ENCODE results near the gene S100P. TPM values are rescaled to one million over a fixed set of nuclear protein-coding genes. Genes with fewer than 3 reads are reported as not detected.
A peak's percentile ranks its signal among the peaks of the same experiment; 100 is the strongest.

S100P gene
- polyA plus RNA-seq, 3 donors from 2014 or later: 1.5 TPM; not detected in 2

DNA sequence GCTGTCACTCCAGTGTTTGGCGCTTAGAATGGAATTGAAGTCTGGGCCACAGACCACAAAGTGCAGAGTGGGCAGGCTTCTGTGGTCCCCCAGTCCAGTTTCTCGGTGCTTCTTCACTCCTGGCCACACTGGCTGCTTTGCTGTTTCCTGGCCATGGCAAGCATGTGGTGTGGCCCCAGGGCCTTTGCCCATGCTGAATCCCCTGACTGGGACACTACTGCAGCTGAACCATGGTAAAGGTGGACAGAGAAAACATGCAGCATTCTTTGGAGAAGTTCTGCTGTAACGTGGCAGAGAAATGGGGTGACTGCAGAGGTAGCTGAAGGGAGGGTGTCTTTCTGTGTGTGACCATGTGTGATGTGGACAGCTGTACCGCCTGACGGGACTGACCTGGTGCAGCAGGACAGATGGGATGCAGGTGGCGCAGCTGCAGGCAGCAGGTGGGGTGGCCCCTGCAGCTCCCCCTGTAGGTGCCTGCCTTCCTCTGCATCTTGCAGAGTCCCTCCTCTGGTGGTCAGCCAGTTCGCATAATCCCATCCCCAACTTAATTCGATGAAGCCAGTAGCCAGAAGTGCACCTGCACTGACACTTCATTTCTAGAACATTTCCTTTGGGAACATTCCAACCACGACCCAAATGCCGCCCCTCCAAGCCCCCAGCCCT lies 13.2 kb upstream of the S100P start:
- peak overlapping the region in 5 of 6 donors; percentile 30 to 66 (median 40) for H3K27ac Mint-ChIP-seq
- no peak overlapping the region for H3K4me3 Mint-ChIP-seq
- H3K9me3 Mint-ChIP-seq: no peaks in the 10 kb centered on the region
- peaks cover 54 to 66% of the 10 kb centered on the region in 2 donors for H3K4me1 Mint-ChIP-seq
- DNase-seq: no peak
- H3K27me3 Mint-ChIP-seq (ENCODE audit: low read depth in 3 of 3): peaks cover 0 to 3% (median 0%) of the 10 kb centered on the region in 3 donors
- H3K36me3 Mint-ChIP-seq: peaks cover 13 to 29% (median 14%) of the 10 kb centered on the region in 3 donors

DNA sequence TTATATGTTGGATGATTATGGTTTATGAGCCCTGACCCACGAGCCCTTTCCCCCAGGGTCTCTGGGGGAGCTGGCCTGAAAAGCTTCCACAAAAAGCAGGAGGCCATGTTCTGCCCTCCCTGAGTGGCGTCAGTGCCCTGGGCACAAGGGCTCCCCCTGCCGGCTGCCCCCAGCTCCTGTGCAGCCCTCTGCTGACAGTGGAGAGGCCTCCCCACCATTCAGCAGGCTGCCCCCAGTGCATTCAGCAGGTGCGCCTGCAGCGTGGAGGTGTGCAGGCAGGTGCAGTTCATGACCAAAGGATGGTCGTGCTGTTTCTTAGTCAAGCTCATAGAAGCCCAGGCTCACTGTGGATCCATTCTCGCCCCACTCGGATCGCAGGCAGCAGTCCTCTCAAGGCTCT lies 12.5 kb upstream of the S100P start:
- no peak for DNase-seq
- Mint-ChIP-seq H3K27ac (peak overlapping the region in 2 of 6 donors; percentile 40 to 43), H3K4me1 (peaks cover 52 to 65% of the 10 kb centered on the region in 2 donors)

DNA sequence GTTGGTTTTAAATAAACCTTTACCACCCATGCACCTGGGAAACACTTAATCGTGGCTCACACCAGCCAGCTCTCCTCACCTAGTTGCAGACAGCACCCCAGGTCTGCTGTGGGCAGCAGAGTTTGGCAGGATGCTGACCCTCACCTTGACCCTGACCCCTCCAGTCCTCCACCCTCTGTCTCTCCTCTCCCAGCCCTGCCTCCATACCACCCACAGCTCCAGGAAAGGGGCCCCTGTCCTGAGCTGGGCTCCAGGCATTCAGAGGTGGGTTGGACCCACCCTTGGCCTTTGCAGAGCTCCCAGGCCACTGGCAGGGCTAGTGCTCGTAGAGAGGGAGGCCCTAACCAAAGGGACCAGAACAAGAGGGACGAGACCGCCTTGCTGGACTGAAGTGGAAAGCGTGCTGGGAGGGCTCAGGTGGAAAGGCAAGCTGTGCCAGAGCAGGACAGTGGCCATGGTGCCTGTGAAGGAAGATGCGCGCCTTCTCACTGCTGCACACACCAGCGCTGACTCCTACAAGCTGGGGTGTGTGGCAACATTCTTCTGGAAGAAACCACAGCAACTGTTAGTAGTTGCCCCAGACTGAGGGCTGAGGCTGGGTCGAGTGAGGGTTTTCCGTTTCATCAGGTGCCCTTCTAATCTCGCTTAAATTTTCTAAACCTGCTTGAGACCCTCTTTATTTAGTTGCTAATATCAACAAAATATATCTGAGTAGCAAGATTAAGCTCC lies 10.7 kb upstream of the S100P start:
- Mint-ChIP-seq H3K4me3 (no peak overlapping the region), H3K9me3 (no peaks in the 10 kb centered on the region), H3K27me3 (ENCODE audit: low read depth in 3 of 3) (peaks cover 0 to 2% (median 0%) of the 10 kb centered on the region in 3 donors), H3K36me3 (peaks cover 4 to 22% (median 8%) of the 10 kb centered on the region in 3 donors), H3K4me1 (peaks cover 52 to 64% of the 10 kb centered on the region in 2 donors), H3K27ac (peak overlapping the region in 2 of 6 donors; percentile 17 to 55)
- no peak for DNase-seq

More for the DNA sequence above, 12.5 kb upstream of the S100P start:
- H3K27me3 Mint-ChIP-seq (ENCODE audit: low read depth in 3 of 3): peaks cover 0 to 3% (median 0%) of the 10 kb centered on the region in 3 donors
- no peak overlapping the region for H3K4me3 Mint-ChIP-seq
- H3K36me3 Mint-ChIP-seq: peaks cover 13 to 28% (median 14%) of the 10 kb centered on the region in 3 donors
- no peaks in the 10 kb centered on the region for H3K9me3 Mint-ChIP-seq

DNA sequence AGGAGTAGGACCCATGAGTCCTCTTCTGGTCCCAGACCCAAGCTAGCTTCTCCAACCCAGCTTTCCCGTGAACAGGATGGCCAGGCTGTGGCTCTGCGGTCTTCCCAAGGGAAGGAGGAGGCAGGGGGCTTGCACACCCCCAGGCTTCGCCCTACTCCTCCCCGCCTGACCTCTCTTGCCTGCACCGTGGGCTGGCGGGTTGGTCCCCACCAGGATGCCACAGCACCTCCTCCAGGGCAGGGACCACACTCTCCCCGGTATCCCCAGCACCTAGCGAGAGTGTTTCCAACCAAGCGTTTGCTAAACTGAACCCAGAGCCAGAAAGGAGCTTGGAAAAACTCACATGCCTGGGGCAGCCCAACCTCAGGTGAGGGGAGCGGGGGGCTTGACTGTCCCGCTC lies 9.0 kb upstream of the S100P start:
- H3K27ac Mint-ChIP-seq: peak overlapping the region in 3 of 6 donors; percentile 9 to 98 (median 84)
- H3K9me3 Mint-ChIP-seq: no peaks in the 10 kb centered on the region
- H3K27me3 Mint-ChIP-seq (ENCODE audit: low read depth in 3 of 3): peaks cover 0 to 7% (median 4%) of the 10 kb centered on the region in 3 donors
- DNase-seq: no peak
- peaks cover 4 to 23% (median 8%) of the 10 kb centered on the region in 3 donors for H3K36me3 Mint-ChIP-seq
- no peak overlapping the region for H3K4me3 Mint-ChIP-seq
- peaks cover 60 to 66% of the 10 kb centered on the region in 2 donors for H3K4me1 Mint-ChIP-seq

DNA sequence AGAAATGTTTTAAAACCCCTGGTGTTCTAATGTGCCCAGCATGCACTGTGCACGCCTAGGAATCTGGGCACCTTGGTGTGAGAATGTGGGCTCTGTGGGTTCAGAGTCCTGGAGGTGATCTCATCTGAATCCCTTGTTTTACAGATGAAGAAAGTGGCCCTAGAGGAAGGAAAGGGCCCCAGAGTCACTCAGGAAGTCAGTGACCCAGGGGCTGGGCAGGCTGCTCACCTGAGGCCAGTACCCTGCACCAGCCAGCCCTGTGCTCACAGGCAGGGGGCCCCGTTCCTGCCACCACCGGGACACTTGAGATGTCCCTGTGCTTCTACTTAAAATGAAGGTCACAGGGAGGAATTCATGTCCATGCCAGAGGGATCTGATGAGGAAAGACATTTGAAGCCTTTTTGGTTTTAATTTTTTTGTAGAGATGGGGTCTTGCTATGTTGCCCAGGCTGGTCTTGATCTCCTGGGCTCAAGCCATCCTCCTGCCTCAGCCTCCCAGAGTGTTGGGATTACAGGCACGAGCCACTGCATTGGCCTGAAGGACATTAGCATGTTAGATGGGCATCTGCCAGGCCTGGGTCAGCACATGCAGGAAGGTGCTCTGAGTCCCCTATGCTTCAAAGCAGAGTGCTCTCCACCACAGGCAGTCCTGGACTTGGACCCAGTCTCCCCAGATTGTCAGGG lies 7.4 kb upstream of the S100P start:
- H3K4me1 Mint-ChIP-seq: peaks cover 66 to 70% of the 10 kb centered on the region in 2 donors
- H3K27me3 Mint-ChIP-seq (ENCODE audit: low read depth in 3 of 3): peaks cover 3 to 13% (median 9%) of the 10 kb centered on the region in 3 donors
- peak overlapping the region; percentile 13 to 93 (median 21) for H3K4me3 Mint-ChIP-seq
- H3K27ac Mint-ChIP-seq: peak overlapping the region; percentile 21 to 98 (median 82)
- DNase-seq: no peak
- H3K9me3 Mint-ChIP-seq: no peaks in the 10 kb centered on the region
- peaks cover 0 to 14% (median 4%) of the 10 kb centered on the region in 3 donors for H3K36me3 Mint-ChIP-seq

DNA sequence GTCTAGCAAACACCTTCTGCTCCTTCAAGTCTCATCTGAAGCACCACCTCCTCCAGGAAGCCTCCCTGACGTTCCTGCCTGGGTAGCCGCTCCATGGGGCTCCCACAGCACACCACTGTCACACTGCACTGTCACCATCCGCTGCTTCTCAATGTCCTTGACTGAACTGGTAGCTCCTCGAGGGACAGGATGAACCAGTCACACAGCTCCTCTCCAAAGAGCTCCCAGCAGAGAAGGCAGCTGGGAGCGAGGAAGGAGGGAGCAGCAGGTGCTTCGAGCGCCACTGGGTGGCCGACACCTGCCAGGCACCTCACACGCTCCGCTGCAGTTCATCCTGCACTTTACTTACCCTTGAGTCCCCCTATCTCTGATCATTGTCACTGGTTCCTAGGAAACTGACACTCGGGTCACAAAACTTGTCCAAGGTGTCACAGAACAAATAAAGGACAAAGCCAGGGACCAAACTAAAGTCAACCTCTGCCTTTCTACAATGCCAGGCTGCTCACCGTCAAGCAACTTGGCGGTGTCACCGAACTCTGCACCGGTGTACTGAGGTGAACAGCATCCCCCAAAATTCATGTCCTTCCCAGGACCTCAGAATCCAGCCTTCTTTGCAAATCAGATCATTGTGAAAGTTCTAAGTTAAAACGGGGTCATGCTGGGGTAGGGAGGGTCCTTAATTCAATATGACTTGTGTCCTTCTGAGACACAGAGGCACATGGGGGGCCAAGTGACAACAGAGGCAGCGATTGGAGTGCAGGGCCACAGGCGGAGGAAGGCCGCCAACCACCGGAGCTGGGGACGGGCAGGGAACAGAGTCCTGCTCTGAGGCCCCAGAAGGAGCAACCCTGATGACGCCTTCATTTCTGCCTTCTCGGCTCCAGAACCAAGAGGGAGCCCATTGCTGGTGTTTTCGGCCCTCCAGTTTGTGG lies 5.5 kb upstream of the S100P start:
- Mint-ChIP-seq H3K4me3 (peak overlapping the region; percentile 92 to 98 (median 97)), H3K4me1 (peaks cover 76 to 77% of the 10 kb centered on the region in 2 donors), H3K27ac (peak overlapping the region; percentile 97 to 100 (median 99)), H3K9me3 (no peaks in the 10 kb centered on the region), H3K36me3 (peaks cover 0 to 14% (median 4%) of the 10 kb centered on the region in 3 donors), H3K27me3 (ENCODE audit: low read depth in 3 of 3) (peaks cover 3 to 17% (median 9%) of the 10 kb centered on the region in 3 donors)
- no peak for DNase-seq

DNA sequence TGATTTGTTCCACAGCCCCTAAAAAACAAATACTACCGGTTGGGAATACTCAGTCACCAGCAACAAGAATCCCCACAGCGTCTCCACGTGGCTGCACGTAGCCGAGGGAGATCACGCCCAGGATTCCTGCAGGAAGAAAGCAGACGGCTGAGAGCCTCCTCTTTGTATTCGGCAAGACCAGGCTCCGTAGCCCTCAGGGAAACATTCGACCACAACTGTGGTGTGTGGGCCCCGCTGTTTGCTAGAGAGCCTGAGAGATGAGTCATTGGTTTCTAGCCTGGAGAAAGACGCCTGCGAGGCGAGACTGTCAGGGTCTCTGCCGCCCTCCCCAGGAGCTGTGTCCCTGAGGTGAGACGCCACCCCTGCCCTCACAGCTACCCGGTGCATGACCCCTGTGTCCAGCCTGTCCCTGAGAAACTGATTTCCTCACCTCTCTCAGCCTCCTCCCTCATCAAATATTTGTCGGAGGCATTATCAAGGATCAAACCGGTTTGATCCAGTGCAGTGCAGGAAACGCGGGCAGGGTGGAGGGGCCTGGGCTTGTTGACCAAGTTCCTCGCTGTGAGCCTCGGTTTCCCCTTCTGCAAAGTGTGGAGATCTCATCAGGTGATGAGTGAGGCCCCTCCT lies 4.7 kb upstream of the S100P start:
- peak overlapping the region; percentile 97 to 100 (median 99) for H3K27ac Mint-ChIP-seq
- no peaks in the 10 kb centered on the region for H3K9me3 Mint-ChIP-seq
- DNase-seq: peak; percentile 81 to 84 (median 82)
- H3K36me3 Mint-ChIP-seq: peaks cover 0 to 14% (median 4%) of the 10 kb centered on the region in 3 donors
- H3K27me3 Mint-ChIP-seq (ENCODE audit: low read depth in 3 of 3): peaks cover 3 to 17% (median 9%) of the 10 kb centered on the region in 3 donors
- peak overlapping the region; percentile 92 to 98 (median 97) for H3K4me3 Mint-ChIP-seq
- peaks cover 84 to 85% of the 10 kb centered on the region in 2 donors for H3K4me1 Mint-ChIP-seq

DNA sequence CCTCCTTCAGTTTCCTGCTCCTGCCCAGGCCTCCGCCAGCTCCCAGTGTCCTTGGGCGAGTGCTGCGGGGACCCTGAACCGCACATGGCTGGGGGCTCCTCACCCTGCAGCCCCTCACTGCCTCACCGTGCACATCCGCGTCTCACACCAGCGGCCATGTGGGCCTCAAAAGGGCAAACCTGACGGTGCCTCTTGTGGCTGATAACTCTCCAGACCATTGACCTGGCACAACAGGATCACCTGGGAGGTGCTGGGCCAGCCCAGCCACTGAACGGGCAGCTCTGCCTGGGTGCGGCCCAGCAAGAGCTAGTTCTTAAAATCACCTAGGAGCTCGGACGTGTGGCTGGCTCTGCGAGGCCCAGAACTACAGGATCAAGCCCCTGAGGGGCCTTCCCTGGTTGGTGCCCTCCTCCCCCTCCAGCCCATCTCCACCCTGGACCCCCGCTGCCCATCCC lies 4.1 kb upstream of the S100P start:
- H3K4me1 Mint-ChIP-seq: peaks cover 89 to 90% of the 10 kb centered on the region in 2 donors

DNA sequence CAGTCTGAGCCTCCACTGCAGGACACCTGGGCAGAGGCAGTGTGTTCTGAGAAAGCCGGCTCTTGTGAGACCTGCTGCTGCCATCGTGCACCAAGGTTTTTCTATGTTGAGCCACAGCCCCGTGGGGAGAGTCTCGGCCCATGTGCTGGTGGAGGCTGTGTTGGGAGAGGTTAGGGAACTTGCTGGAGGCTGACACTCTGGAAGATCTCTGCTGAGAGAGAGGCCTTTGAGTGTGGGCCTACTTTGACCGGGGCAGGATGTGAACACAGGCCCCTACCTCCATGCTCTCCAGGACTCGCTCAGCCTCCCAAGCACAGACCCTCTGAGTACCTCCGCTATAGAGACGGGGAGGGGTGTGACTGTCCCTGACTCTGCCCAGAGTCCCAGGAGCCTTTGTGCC lies 1.3 kb upstream of the S100P start:
- H3K27me3 Mint-ChIP-seq (ENCODE audit: low read depth in 3 of 3): peaks cover 3 to 15% (median 13%) of the 10 kb centered on the region in 3 donors
- H3K9me3 Mint-ChIP-seq: no peaks in the 10 kb centered on the region
- H3K27ac Mint-ChIP-seq: peak overlapping the region; percentile 84 to 98 (median 95)
- peaks cover 93 to 94% of the 10 kb centered on the region in 2 donors for H3K4me1 Mint-ChIP-seq
- no peak for DNase-seq
- peaks cover 0 to 3% (median 0%) of the 10 kb centered on the region in 3 donors for H3K36me3 Mint-ChIP-seq
- peak overlapping the region; percentile 53 to 67 (median 56) for H3K4me3 Mint-ChIP-seq

More for the DNA sequence above, 4.1 kb upstream of the S100P start:
- peaks cover 0 to 14% (median 4%) of the 10 kb centered on the region in 3 donors for H3K36me3 Mint-ChIP-seq
- H3K27ac Mint-ChIP-seq: peak overlapping the region; percentile 97 to 100 (median 99)
- peaks cover 3 to 17% (median 9%) of the 10 kb centered on the region in 3 donors for H3K27me3 Mint-ChIP-seq (ENCODE audit: low read depth in 3 of 3)
- H3K4me3 Mint-ChIP-seq: peak overlapping the region; percentile 92 to 98 (median 97)
- no peaks in the 10 kb centered on the region for H3K9me3 Mint-ChIP-seq
- no peak for DNase-seq

DNA sequence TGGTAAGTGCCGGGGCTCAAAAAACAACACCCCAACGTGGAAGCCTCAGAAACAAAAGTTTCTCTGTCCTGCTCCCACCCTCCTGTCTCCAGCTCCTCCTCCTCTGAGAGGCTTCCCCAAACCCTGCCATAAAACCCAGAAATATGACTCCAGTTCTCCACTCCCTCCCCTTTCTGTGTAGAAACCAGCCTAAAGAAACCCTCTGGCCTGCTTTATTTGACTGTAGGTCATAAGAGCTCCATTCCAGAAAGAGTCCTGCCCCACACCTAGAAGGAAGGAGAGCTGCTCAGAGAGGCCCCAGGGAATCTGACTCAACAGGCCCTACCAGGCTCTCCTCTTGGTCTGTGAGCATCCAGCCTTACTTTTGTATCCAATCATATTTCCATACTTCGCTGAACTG lies 872 bp upstream of the S100P start:
- DNase-seq: no peak
- peaks cover 90% of the 10 kb centered on the region in 2 donors for H3K4me1 Mint-ChIP-seq
- peaks cover 0 to 3% (median 0%) of the 10 kb centered on the region in 3 donors for H3K36me3 Mint-ChIP-seq
- no peaks in the 10 kb centered on the region for H3K9me3 Mint-ChIP-seq
- peaks cover 3 to 15% (median 13%) of the 10 kb centered on the region in 3 donors for H3K27me3 Mint-ChIP-seq (ENCODE audit: low read depth in 3 of 3)
- H3K27ac Mint-ChIP-seq: peak overlapping the region; percentile 84 to 98 (median 95)
- H3K4me3 Mint-ChIP-seq: peak overlapping the region; percentile 53 to 67 (median 56)

DNA sequence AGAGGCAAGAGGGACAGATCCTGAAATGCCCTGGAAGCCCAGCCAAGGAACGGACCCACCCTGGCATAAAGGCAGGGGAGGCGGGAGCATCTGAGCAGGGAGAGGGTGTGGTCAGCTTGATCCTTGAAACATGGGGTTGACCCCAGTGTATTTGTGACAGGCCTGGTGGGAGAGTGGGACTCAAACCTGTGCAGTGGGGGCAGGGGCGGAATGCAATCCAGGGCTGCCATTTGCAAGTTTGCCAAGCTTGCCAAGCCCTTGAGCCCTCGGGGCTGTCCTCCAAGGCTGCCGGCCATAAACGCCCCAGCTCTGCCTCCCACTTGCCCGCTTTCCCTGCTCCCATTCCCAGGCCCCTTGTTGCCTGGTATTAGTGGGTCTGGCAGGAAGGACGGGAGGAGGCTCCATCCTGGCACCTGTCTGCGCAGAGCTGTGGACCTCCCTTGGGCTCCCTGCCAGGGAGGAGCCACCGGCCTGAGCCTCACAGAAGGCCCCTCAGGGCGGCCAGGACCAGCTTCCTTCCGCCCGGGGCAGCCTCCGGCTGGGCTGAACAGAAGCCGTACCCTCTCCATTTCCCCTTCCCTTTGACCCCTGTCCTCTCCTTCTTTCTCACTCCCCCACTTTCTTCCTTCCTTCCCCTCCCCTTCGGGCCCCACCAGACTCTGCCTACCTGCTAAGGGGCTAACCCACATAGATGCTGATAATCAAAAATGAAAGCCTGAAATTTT lies 661 bp downstream of the S100P start:
- Mint-ChIP-seq H3K4me1 (peaks cover 82% of the 10 kb centered on the region in 2 donors), H3K36me3 (peaks cover 0 to 4% (median 4%) of the 10 kb centered on the region in 3 donors), H3K27ac (peak overlapping the region; percentile 84 to 98 (median 97)), H3K4me3 (peak overlapping the region; percentile 61 to 86 (median 76)), H3K9me3 (no peaks in the 10 kb centered on the region), H3K27me3 (ENCODE audit: low read depth in 3 of 3) (peaks cover 3 to 10% (median 9%) of the 10 kb centered on the region in 3 donors)
- peak in 2 of 3 donors; percentile 31 to 39 for DNase-seq

All from immature natural killer cell (primary cell).